Measurements from ENCODE around the gene SLC8B1. TPM values are rescaled to one million over a fixed set of nuclear protein-coding genes. Genes with fewer than 3 reads are reported as not detected.

The SLC8B1 gene
- total RNA-seq, 1 experiment from 2014 or later: 13.0 TPM

GRCh38 chr12:113333418-113333750 is 1.5 kb downstream of the SLC8B1 start:
- Mint-ChIP-seq H3K9me3 (ENCODE audit: unreplicated experiment) (no peaks in the 10 kb centered on the region), H3K4me3 (ENCODE audit: unreplicated experiment) (no peak overlapping the region), H3K4me1 (ENCODE audit: low read depth, unreplicated experiment) (no peaks in the 10 kb centered on the region), H3K27ac (ENCODE audit: unreplicated experiment) (no peak overlapping the region), H3K36me3 (ENCODE audit: insufficient read depth, unreplicated experiment) (peaks cover 10% of the 10 kb centered on the region), H3K27me3 (ENCODE audit: insufficient read depth, unreplicated experiment) (no peaks in the 10 kb centered on the region)
- intact Hi-C loops (cut with micrococcal nuclease; ENCODE audit: unreplicated experiment): no loop called here
- no peaks in the 10 kb centered on the region for H3K36me3 ChIP-seq (ENCODE audit: control insufficient read depth, insufficient read depth, low read length)
- no peaks in the 10 kb centered on the region for H3K27me3 ChIP-seq (replicated peaks; ENCODE audit: control insufficient read depth, insufficient read depth, low read length)
- no peak for TF ChIP-seq CTCF (IDR thresholded peaks at IDR 0.05; ENCODE audit: insufficient read depth in 1 of 2, low read depth in 1 of 2, low read length in 1 of 2, severe bottlenecking in 1 of 2, unreplicated experiment in 1 of 2)
- CTCF ChIA-PET: no interaction called here
- no peak overlapping the region for H3K4me3 ChIP-seq (ENCODE audit: low read depth, low read length)
- no peaks in the 10 kb centered on the region for H3K9me3 ChIP-seq
- no TSS peak for BruUV-seq (replicated peaks)
- POLR2A ChIA-PET: no interaction called here
- no peak for DNase-seq
- H3K4me1 ChIP-seq: peaks cover 5% of the 10 kb centered on the region; the same call in 1 of the 2 replicates

GRCh38 chr12:113332688-113333417 is 2.1 kb downstream of the SLC8B1 start:
- intact Hi-C loops (cut with micrococcal nuclease; ENCODE audit: unreplicated experiment): no loop called here
- Mint-ChIP-seq H3K36me3 (ENCODE audit: insufficient read depth, unreplicated experiment) (peaks cover 10% of the 10 kb centered on the region), H3K4me1 (ENCODE audit: low read depth, unreplicated experiment) (no peaks in the 10 kb centered on the region), H3K27ac (ENCODE audit: unreplicated experiment) (no peak overlapping the region), H3K27me3 (ENCODE audit: insufficient read depth, unreplicated experiment) (no peaks in the 10 kb centered on the region), H3K4me3 (ENCODE audit: unreplicated experiment) (no peak overlapping the region), H3K9me3 (ENCODE audit: unreplicated experiment) (no peaks in the 10 kb centered on the region)
- Histone ChIP-seq H3K27me3 (replicated peaks; ENCODE audit: control insufficient read depth, insufficient read depth, low read length) (no peaks in the 10 kb centered on the region), H3K4me1 (peaks cover 5% of the 10 kb centered on the region; the same call in 1 of the 2 replicates), H3K4me3 (ENCODE audit: low read depth, low read length) (no peak overlapping the region), H3K9me3 (no peaks in the 10 kb centered on the region), H3K36me3 (ENCODE audit: control insufficient read depth, insufficient read depth, low read length) (no peaks in the 10 kb centered on the region)
- no peak for DNase-seq
- ChIA-PET POLR2A (no interaction called here), CTCF (no interaction called here)
- BruUV-seq (replicated peaks): no TSS peak
- TF ChIP-seq CTCF (IDR thresholded peaks at IDR 0.05; ENCODE audit: insufficient read depth in 1 of 2, low read depth in 1 of 2, low read length in 1 of 2, severe bottlenecking in 1 of 2, unreplicated experiment in 1 of 2): no peak

GRCh38 chr12:113330505-113330904 is 4.4 kb downstream of the SLC8B1 start:
- H3K4me3 Mint-ChIP-seq (ENCODE audit: unreplicated experiment): no peak overlapping the region

More at GRCh38 chr12:113330505-113330904, 4.4 kb downstream of the SLC8B1 start:
- CTCF ChIA-PET: no interaction called here
- Mint-ChIP-seq H3K9me3 (ENCODE audit: unreplicated experiment) (no peaks in the 10 kb centered on the region), H3K4me1 (ENCODE audit: low read depth, unreplicated experiment) (no peaks in the 10 kb centered on the region), H3K27me3 (ENCODE audit: insufficient read depth, unreplicated experiment) (no peaks in the 10 kb centered on the region), H3K36me3 (ENCODE audit: insufficient read depth, unreplicated experiment) (peaks cover 10% of the 10 kb centered on the region), H3K27ac (ENCODE audit: unreplicated experiment) (no peak overlapping the region)
- no peaks in the 10 kb centered on the region for H3K36me3 ChIP-seq (ENCODE audit: control insufficient read depth, insufficient read depth, low read length)
- no peak overlapping the region for H3K4me3 ChIP-seq (ENCODE audit: low read depth, low read length)
- intact Hi-C loops (cut with micrococcal nuclease; ENCODE audit: unreplicated experiment): no loop called here
- no peaks in the 10 kb centered on the region for H3K27me3 ChIP-seq (replicated peaks; ENCODE audit: control insufficient read depth, insufficient read depth, low read length)
- no peaks in the 10 kb centered on the region for H3K9me3 ChIP-seq
- DNase-seq: no peak
- BruUV-seq (replicated peaks): no TSS peak
- POLR2A ChIA-PET: no interaction called here
- peaks cover 5% of the 10 kb centered on the region; the same call in 1 of the 2 replicates for H3K4me1 ChIP-seq
- no peak for TF ChIP-seq CTCF (IDR thresholded peaks at IDR 0.05; ENCODE audit: insufficient read depth in 1 of 2, low read depth in 1 of 2, low read length in 1 of 2, severe bottlenecking in 1 of 2, unreplicated experiment in 1 of 2)
